Epithelial cell of proximal tubule (primary cell): Measurements from ENCODE around the gene RPL21. TPM values are rescaled to one million over a fixed set of nuclear protein-coding genes. Genes with fewer than 3 reads are reported as not detected.
"Not testable (repeated sequence)": the region's sequence is repeated elsewhere in the genome, so short reads cannot be mapped to it uniquely, and the experiment has no call there.

Source experiments
- DNase-seq: peaks from one replicate; pipeline ENCODE4 v3.0.0-alpha.2; 2011; ENCODE audit warnings: low read depth
- H3K4me3 ChIP-seq: 2 replicates; pipeline ENCODE4 v1.5.1; 2011; ENCODE audit warnings: low read depth, mild to moderate bottlenecking, low read length
- total RNA-seq: library from RNA; depleted of rRNA; stranded (reverse); fragments of >200 nt; gene quantifications from 2 replicates; pipeline ENCODE4 v1.2.3, GENCODE V29; 2015
- TF ChIP-seq, protein P1 (sequence below): conservative IDR thresholded peaks from 2 replicates; pipeline ENCODE4 v1.5.1; 2012; ENCODE audit warnings: low read depth, mild to moderate bottlenecking, low read length

The RPL21 gene
- total RNA-seq, 1 donor from 2014 or later, result 1,691 TPM

GRCh38 chr13:27288392-27288791 is 37.0 kb downstream of the RPL21 start:
- DNase-seq, result no peak
- TF ChIP-seq, protein P1, sequence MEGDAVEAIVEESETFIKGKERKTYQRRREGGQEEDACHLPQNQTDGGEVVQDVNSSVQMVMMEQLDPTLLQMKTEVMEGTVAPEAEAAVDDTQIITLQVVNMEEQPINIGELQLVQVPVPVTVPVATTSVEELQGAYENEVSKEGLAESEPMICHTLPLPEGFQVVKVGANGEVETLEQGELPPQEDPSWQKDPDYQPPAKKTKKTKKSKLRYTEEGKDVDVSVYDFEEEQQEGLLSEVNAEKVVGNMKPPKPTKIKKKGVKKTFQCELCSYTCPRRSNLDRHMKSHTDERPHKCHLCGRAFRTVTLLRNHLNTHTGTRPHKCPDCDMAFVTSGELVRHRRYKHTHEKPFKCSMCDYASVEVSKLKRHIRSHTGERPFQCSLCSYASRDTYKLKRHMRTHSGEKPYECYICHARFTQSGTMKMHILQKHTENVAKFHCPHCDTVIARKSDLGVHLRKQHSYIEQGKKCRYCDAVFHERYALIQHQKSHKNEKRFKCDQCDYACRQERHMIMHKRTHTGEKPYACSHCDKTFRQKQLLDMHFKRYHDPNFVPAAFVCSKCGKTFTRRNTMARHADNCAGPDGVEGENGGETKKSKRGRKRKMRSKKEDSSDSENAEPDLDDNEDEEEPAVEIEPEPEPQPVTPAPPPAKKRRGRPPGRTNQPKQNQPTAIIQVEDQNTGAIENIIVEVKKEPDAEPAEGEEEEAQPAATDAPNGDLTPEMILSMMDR, result no peak
- H3K4me3 ChIP-seq, result no peak overlapping the region

DNA sequence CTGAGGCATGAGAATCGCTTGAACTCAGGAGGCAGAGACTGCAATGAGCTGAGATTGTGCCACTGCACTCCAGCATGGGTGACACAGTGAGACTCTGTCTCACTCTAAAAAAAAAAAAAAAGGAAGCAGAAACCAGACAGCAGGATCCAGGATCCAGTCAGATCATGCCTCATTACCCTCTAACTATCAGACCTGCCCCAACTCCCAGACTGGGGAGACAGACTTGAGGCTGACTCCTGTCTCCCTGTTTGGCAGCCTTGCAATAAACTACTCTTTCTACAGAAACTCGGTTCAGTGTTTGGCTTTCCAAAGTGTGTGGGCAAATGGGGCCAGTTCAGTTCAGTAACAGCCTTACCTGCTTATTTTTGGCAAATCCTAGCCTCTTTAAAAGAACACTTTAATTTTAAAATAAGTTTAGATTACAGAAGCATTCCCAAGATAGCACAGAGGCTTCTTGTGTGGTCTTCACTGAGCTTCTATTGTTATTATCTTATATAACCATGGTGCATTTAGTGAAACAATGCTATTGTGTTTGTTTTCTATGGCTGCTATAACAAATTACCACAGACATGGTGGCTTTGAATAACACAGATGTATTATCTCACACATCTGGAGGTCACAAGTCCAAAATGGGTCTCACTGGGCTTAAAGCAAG is 37.8 kb downstream of the RPL21 start:
- TF ChIP-seq, protein P1, result no peak
- H3K4me3 ChIP-seq, result no peak overlapping the region
- no peak for DNase-seq

- H3K4me3 ChIP-seq, result no peak overlapping the region
- DNase-seq, result no peak
- TF ChIP-seq, protein P1, result no peak
Observed at GRCh38 chr13:27290715-27291114, 39.4 kb downstream of the RPL21 start.

DNA sequence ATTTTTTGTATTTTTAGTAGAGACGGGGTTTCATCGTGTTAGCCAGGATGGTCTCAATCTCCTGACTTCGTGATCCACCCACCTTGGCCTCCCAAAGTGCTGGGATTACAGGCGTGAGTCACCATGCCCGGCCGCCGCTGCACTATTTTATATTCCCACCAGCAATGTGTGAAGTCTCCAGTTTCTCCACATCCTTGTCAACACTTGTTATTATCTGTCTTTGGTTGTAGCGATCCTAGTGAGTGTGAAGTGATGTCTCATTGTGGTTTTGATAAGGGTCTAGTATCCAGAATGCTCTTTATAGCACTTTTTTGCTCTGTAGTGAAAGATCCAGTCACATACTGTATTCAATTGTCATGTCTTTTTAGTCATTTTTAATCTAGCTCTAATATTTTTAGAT is 40.6 kb downstream of the RPL21 start:
- H3K4me3 ChIP-seq, DNase-seq: not testable (repeated sequence)

- H3K4me3 ChIP-seq, result no peak overlapping the region
- DNase-seq, result no peak
- TF ChIP-seq, protein P1, result no peak
Observed at GRCh38 chr13:27293076-27293691, 41.8 kb downstream of the RPL21 start.

- TF ChIP-seq, protein P1, result no peak
- no peak for DNase-seq
- no peak overlapping the region for H3K4me3 ChIP-seq
Observed at GRCh38 chr13:27293873-27294515, 42.6 kb downstream of the RPL21 start.

- DNase-seq, result no peak
- TF ChIP-seq, protein P1, result no peak
- no peak overlapping the region for H3K4me3 ChIP-seq
Observed at GRCh38 chr13:27295096-27295495, 43.7 kb downstream of the RPL21 start.
